Activated CD8-positive, alpha-beta memory T cell treated with anti-CD3 and anti-CD28 coated beads, Interleukin-2, amount 50 U/mL, for 1 hour (primary cell): ENCODE data around the gene APBA2.
"Not testable (repeated sequence)": the region's sequence is repeated elsewhere in the genome, so short reads cannot be mapped to it uniquely, and the experiment has no call there.

Source experiments
- DNase-seq: peaks from one replicate; pipeline ENCODE4 v3.0.0-alpha.2; 2020; ENCODE audit errors: extremely low read depth

The APBA2 gene

GRCh38 chr15:28885630-28886430 is at the start of gene APBA2:
Gene APBA2 (plus strand): TSS chr15:28885974. CDS start chr15:29053885, 167,911 bp downstream.
- DNase-seq, result no peak

- DNase-seq, result not testable (repeated sequence)
Observed at GRCh38 chr15:28840285-28840684, 45.5 kb upstream of the APBA2 start.

DNA sequence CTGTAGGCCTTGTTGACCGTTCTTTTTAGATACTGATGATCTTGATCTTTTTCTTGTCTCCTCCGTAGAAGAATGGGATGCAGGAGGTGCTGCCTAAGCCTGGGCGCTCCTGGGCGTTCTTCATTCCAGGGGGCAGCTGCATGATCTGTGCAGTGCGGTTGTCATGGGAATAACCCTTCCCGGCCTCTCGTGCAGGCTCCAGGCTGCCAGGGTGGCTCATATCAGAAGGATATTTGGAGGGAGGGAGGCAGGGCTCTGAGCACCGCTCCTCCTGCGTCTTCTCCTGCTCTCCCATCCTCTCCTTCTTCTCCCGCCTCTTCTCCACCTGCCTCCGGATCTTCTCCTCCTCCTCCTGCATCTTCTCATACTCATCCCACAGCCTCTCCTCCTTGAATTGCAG is 43.6 kb upstream of the APBA2 start:
- DNase-seq, result not testable (repeated sequence)

DNA sequence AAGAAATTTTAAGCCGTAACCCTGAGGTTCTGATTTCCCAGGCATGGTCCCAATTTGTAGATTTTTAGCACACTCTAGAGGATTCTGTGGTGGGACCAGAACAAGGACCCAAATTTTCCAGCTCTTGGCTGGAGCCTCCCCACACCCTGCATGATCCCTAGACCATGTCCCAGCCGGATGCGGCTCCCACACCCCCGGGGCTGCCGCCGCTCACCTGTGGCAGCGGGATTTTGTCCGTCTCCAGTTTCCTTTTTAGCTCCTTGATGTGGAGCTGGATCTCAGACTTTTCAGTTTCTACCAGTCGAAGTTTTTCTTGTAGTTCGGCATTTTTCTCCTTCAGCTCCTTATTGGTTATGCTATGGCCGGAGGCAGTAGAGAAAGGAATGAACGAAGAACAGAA is 42.3 kb upstream of the APBA2 start:
- not testable (repeated sequence) for DNase-seq

- DNase-seq, result not testable (repeated sequence)
Observed at GRCh38 chr15:28844147-28844546, 41.6 kb upstream of the APBA2 start.

DNA sequence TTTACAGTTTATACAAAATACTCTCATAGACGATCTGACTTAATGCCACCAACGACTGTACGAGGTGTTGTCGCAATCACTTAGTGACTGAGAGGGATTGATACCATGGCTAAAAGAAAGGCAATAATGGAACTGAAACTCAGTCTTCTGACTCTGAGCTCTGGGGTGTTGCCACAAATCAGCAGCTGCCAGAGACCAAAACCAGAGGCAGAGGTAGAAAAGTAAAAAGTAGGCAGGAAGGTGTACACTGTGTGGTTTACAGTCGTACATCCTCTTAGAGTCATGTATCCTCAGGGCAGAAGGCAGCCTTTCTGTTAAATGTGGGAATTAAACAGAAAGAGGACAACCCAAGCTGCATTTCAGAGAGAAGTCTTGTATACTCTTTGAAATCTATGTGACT is 38.5 kb upstream of the APBA2 start:
- DNase-seq, result not testable (repeated sequence)

GRCh38 chr15:28847959-28848358 is 37.8 kb upstream of the APBA2 start:
- DNase-seq, result not testable (repeated sequence)

DNA sequence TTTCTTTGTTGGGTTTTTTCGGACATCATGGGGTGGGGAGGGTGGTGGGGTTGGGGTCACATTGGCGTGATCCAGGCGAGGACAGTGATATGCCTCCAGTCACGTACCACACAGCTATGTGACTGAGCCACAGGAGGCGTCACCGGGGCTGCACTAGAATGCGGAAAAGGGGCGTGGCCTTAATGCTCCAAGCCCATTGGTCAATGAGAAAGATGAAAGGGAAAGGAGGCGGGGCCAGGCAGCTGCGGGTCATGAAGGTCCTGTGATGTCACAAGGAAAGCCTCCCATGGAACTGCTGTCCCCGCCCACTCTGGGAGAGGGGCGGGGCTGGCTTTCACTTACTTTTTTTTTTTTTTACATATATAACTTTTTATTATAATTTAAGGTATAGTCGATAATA is 37.3 kb upstream of the APBA2 start, which contains the start of gene GOLGA6L7:
Gene GOLGA6L7 (minus strand): TSS at position 124 of the 400 bp plus-strand sequence. CDS start 95 bp downstream, at position 29.
- DNase-seq, result not testable (repeated sequence)

DNA sequence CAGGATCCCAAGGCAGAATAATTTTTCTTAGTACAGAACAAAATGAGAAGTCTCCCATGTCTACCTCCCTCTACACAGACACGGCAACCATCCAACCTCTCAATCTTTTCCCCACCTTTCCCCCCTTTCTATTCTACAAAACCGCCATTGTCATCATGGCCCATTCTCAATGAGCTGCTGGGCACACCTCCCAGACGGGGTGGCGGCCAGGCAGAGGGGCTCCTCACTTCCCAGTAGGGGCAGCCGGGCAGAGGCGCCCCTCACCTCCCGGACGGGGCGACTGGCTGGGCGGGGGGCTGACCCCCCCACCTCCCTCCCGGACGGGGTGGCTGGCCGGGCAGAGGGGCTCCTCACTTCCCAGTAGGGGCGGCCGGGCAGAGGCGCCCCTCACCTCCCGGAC is 36.5 kb upstream of the APBA2 start:
- DNase-seq, result not testable (repeated sequence)

DNA sequence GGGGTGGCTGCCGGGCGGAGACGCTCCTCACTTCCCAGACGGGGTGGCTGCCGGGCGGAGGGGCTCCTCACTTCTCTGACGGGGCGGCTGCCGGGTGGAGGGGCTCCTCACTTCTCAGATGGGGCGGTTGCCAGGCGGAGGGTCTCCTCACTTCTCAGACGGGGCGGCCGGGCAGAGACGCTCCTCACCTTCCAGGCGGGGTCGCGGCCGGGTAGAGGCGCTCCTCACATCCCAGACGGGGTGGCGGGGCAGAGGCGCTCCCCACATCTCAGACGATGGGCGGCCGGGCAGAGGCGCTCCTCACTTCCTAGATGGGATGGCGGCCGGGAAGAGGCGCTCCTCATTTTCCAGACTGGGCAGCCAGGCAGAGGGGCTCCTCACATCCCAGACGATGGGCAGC is 36.0 kb upstream of the APBA2 start:
- not testable (repeated sequence) for DNase-seq

GRCh38 chr15:28853654-28854053 is 32.1 kb upstream of the APBA2 start:
- DNase-seq, result not testable (repeated sequence)

GRCh38 chr15:28854578-28854977 is 31.2 kb upstream of the APBA2 start:
- DNase-seq, result not testable (repeated sequence)

DNA sequence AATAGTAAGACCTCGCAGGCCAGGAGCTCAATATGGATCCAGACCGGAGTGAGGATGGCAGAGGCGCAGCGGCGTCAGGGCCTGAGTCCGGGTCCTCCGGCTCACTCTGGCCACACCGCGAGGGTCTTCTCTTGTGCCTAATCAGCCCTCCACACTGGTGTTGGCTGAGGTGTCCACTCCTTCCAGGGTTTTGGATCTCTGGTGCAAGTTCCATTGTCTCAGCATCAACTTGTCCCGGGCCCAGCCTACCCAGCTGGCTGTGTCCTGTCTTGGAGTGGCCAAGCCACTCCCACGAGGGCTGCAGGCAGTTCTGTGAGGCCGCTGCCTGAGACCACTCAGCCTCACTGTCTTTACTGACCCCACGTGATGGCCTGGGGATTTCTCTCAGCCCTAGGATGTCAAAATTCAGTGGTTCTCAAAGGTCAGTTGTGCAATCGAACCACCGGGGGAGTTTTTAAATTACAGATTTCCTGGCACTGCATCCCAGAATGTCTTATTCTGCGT is 24.7 kb upstream of the APBA2 start:
- no peak for DNase-seq

- not testable (repeated sequence) for DNase-seq
Observed at GRCh38 chr15:28861589-28862293, 24.0 kb upstream of the APBA2 start.

GRCh38 chr15:28868744-28869345 is 16.9 kb upstream of the APBA2 start:
- no peak for DNase-seq

GRCh38 chr15:28871168-28871567 is 14.6 kb upstream of the APBA2 start:
- no peak for DNase-seq

- no peak for DNase-seq
Observed at GRCh38 chr15:28873006-28873405, 12.8 kb upstream of the APBA2 start.

GRCh38 chr15:28873585-28874190 is 12.1 kb upstream of the APBA2 start:
- DNase-seq, result no peak

DNA sequence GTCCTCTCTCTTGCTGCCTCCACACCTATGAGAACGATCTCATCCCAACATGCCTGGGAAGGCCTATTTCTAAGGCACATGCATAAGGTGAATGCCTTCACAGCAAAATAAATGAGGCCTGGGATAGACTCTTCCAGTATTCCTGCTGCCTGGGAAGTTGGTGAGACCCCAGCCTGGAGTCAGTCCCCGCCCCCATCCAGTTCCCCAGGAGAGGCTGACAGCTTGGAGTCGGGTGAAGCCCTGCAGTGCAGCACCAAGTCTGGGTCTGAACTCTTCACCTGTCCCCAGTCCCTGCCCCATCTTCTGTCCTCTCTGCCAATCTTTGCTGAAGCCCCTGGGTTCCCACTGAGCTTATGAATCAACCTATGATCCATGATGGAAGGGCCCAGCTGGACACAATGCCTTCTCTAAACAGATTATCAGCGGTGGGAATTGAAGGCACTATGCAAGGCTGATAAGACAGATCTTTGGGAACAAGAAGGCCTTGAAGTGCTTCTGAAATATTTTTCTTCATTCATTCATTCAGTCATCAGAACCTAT is 10.2 kb upstream of the APBA2 start:
- no peak for DNase-seq

DNA sequence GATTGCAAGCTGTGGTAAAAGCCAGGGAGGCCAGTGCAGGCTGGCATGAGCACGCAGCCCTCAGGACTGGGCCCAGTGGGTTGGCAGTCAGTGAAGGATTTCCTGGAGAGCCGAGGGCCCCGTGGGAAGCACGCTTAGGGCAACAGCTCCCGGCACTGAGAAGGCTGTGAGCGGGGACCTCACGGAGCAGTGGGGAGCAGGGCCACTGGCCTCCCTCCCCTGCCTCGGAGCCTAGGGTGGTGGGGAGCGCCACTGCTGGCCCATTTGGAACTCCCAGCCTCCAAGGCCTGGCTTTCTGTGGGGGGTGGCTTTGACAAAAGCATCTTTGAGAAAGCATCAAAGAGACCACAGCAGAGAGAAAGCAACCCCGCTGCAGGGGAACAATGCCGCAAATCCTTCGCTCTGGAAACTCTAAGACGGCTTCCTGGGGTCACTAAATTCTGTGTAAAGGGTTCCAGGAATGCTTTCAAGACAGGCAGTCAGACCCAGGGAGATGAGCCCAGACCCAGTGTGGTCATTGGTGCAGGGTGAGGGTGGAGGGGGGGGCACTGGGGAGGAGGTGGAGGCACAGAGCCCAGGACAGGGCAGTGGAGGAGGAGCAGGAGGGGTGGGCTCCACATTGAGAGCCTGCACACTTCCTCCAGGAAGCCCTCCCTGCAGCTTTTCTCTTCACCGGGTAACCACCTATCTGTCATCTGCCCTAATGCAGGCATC is 9.5 kb upstream of the APBA2 start:
- no peak for DNase-seq

DNA sequence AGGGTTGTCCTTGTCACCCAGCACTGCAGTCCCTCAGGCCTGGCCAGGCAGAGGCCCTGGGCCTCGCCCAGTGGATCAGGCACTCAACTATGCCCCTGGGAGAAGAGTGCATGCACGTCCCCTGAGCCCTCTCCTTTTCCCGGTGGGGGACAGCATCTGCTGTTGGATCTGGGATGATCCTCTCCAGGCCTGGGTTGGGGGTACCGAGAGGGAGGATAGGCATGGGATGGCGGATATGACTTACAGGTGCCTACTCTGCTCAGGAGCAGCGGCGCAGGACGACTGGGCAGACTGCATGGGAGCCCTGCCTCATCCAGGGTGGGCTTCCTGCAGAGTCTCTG is 9.0 kb upstream of the APBA2 start:
- no peak for DNase-seq
